Cardiac muscle cell (in vitro differentiated cells and primary cell): ENCODE results near the gene GRM4. TPM values are rescaled to one million over a fixed set of nuclear protein-coding genes. Genes with fewer than 3 reads are reported as not detected.

Experiments used
- DNase-seq, 2 donors: peaks; one replicate each; pipeline versions ENCODE4 v3.0.0 to v3.0.0-alpha.2; 2010 to 2017; ENCODE audit warnings: low read depth in 1 of 2, low spot score in 1 of 2
- H3K27ac ChIP-seq: fragments of 200-600 bp; sonication (generic); 2 replicates; pipeline ENCODE4 v1.5.1; 2016
- H3K27me3 ChIP-seq: fragments of 200-600 bp; sonication (generic); 2 replicates; pipeline ENCODE4 v1.6.0; 2016; ENCODE audit warnings: control low read depth
- H3K36me3 ChIP-seq: fragments of 200-600 bp; sonication (generic); 2 replicates; pipeline ENCODE4 v1.5.1; 2016; ENCODE audit warnings: control low read depth
- H3K4me1 ChIP-seq: fragments of 200-600 bp; sonication (generic); 2 replicates; pipeline ENCODE4 v1.8.1; 2017; ENCODE audit warnings: low read depth, mild to moderate bottlenecking, mixed run types
- H3K4me3 ChIP-seq: fragments of 200-600 bp; sonication (generic); 2 replicates; pipeline ENCODE4 v1.5.1; 2016; ENCODE audit warnings: mild to moderate bottlenecking
- H3K9me3 ChIP-seq: fragments of 200-600 bp; sonication (generic); 2 replicates; pipeline ENCODE4 v1.5.1; 2017; ENCODE audit warnings: low read depth, mild to moderate bottlenecking, control low read depth
- polyA plus RNA-seq: library from polyadenylated mRNA; unstranded; fragments of >200 nt; fragmentation: Nextera tagmentation; extraction: Ambion mirVana; gene quantifications from 2 replicates; pipeline ENCODE4 v1.2.1, GENCODE V29; 2016
- total RNA-seq: library from RNA; depleted of rRNA; stranded (reverse); fragments of >200 nt; gene quantifications from 2 replicates; pipeline ENCODE4 v1.2.3, GENCODE V29; 2016
- TF ChIP-seq, protein P1 (sequence below): IDR thresholded peaks from 2 replicates; pipeline ENCODE4 v1.5.1; 2012; ENCODE audit warnings: low read depth, mild to moderate bottlenecking, low read length

The GRM4 gene
- total and polyA plus RNA-seq, 2 experiments from 2014 or later = 0.31 to 0.42 TPM

DNA sequence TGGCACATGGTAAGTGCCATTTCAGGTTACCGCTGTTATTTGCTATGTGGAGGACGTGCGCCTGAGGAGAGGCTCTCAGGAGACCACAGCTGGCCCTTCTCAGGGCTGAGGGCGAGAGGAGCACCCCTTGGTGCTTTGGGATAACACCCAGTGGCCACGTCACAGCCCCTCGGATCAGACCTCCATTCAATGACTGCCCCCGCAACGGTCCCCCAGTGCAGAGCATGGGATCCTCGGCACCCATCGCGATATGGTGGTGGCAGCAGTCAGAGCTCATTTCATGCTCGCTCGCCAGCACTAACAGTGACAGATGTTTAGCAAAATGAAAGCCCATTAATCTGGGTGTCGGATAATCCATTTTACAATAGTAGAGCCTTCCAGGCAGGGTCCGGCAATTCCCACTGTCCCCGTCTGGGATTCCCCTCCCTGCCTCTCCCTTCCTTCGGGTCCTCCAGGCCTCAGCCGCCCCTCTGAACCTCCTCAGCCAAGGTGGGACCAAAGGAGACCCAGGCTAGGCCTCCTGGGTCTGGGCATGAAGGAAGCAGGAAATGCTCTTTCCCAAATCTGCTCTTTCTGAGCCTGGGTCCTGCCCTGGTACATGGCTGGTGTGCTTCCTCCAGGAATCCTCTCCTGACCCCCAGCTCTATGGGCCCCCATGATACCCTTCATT is 117.1 kb downstream of the GRM4 start:
- Histone ChIP-seq H3K27ac (no peak overlapping the region), H3K4me1 (no peaks in the 10 kb centered on the region), H3K4me3 (no peak overlapping the region), H3K9me3 (no peaks in the 10 kb centered on the region), H3K27me3 (no peaks in the 10 kb centered on the region), H3K36me3 (no peaks in the 10 kb centered on the region)
- TF ChIP-seq, protein P1, sequence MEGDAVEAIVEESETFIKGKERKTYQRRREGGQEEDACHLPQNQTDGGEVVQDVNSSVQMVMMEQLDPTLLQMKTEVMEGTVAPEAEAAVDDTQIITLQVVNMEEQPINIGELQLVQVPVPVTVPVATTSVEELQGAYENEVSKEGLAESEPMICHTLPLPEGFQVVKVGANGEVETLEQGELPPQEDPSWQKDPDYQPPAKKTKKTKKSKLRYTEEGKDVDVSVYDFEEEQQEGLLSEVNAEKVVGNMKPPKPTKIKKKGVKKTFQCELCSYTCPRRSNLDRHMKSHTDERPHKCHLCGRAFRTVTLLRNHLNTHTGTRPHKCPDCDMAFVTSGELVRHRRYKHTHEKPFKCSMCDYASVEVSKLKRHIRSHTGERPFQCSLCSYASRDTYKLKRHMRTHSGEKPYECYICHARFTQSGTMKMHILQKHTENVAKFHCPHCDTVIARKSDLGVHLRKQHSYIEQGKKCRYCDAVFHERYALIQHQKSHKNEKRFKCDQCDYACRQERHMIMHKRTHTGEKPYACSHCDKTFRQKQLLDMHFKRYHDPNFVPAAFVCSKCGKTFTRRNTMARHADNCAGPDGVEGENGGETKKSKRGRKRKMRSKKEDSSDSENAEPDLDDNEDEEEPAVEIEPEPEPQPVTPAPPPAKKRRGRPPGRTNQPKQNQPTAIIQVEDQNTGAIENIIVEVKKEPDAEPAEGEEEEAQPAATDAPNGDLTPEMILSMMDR = no peak
- no peak for DNase-seq

DNA sequence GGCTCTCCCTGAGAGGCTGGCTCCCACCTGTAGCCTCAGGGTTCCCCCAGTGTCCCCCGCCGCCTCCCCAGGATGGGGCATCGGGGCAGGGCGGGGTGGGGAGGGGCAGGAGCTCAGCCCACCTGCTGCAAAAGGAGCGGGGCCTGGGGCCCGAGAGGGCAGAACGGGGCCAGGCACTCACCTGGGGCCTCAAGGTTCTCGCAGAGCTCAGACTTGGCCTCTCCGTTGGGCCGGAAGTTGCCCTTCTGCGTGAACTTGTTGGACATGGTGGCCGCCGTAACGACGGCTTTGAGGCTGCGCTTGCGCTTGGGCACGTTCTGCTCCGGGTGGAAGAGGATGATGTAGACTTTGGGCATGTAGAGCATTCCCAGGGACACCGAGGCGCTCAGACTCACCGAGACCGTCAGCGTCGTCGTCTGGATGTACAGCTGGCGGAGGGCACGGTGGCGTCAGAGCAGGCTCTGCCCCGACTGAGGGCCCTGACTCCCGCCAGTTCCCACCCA is 117.9 kb downstream of the GRM4 start:
- no peak overlapping the region for H3K27ac ChIP-seq
- H3K27me3 ChIP-seq = no peaks in the 10 kb centered on the region
- H3K9me3 ChIP-seq = no peaks in the 10 kb centered on the region
- no peak overlapping the region for H3K4me3 ChIP-seq
- DNase-seq = no peak
- TF ChIP-seq, protein P1 = no peak
- H3K4me1 ChIP-seq = no peaks in the 10 kb centered on the region
- H3K36me3 ChIP-seq = no peaks in the 10 kb centered on the region

DNA sequence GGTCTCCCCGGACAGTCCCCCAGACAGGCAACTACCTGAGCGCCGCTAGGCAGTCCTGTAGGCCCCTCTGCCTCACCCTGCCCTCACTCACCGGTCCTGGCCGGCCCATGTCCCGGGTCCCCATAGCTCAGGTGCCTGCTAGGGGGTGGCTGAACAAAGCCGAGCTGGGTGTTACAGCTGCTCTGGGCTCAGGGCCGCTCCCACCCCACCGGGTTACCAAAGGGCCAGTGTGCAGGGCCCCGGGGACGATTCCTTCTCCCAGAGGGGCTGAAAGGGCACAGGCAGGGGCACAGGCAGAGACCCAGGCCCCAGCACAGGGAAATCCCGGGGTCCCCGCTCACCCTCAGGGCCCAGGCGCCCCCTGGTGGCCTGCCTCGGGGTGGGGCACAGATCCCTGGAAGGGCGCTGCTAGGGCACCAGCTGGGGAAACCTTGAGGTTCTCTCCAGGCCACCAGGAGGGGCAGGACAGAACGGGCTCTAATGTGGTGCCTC is 118.4 kb downstream of the GRM4 start:
- DNase-seq = peak; percentile 38 to 70
- Histone ChIP-seq H3K36me3 (no peaks in the 10 kb centered on the region), H3K9me3 (no peaks in the 10 kb centered on the region), H3K4me3 (no peak overlapping the region), H3K4me1 (no peaks in the 10 kb centered on the region), H3K27ac (no peak overlapping the region), H3K27me3 (no peaks in the 10 kb centered on the region)
- TF ChIP-seq, protein P1 = peak; percentile 80

DNA sequence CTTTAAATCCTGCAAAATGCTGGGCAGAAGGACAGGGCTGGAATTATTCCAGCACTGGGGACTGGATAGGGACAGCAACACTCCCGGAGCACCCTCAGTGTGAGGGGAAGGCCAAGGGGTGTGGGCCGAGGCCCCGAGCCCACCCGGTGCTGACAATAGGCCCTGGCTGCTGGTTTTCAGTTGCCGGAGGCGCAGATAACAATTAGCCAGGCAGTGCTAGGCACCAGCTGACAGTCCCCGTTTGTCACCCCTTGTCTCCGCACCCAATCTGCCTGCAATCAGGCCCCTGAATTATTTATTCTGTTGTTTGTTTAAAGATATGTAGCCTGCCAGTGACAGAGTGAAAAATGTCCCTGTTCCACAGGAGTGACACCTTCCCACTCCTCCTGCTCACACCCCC is 120.0 kb downstream of the GRM4 start:
- H3K27ac ChIP-seq = no peak overlapping the region
- no peaks in the 10 kb centered on the region for H3K4me1 ChIP-seq
- no peaks in the 10 kb centered on the region for H3K27me3 ChIP-seq
- H3K36me3 ChIP-seq = no peaks in the 10 kb centered on the region
- no peak overlapping the region for H3K4me3 ChIP-seq
- DNase-seq = peak in 1 of 2 donors; percentile 23
- H3K9me3 ChIP-seq = no peaks in the 10 kb centered on the region
- TF ChIP-seq, protein P1 = no peak

DNA sequence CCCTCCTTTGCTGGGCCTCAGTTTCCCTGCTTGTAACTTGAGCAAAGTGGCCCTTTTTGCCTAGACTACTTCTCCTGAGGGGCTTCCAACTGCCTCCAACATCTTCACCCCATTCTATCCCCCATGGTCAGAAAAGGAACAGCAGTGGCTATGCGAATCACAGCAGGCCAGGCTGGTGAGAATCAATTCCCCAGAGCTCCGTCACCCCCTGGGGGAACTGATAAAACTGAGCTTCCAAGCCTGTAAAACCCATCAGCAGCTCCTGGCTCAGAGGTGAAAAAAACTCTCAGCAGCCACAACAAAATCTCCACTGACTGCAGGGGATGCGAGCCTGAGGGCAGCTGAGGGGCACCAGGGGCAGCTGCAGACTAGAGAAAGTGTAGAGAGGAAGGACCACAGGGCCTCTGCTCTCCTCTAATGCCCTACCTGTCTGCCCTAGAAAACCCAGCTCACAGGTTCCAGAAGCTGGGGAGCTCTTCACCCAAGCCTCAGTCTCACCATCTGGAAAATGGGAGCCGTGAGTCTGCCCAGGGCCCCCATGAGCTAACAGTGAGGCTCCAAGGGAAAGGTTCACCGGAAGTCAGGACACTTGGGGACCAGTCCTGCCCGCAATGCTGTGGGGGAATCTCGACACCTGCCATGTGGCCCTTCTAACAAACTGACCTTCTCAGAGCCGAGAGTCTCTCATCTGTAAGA is 120.6 kb downstream of the GRM4 start:
- TF ChIP-seq, protein P1 = no peak
- Histone ChIP-seq H3K4me1 (no peaks in the 10 kb centered on the region), H3K9me3 (no peaks in the 10 kb centered on the region), H3K36me3 (no peaks in the 10 kb centered on the region), H3K27ac (no peak overlapping the region), H3K27me3 (no peaks in the 10 kb centered on the region), H3K4me3 (no peak overlapping the region)
- peak in 1 of 2 donors; percentile 6 for DNase-seq
